ENCODE data around the gene NCAPG2.

NCAPG2 gene

DNA sequence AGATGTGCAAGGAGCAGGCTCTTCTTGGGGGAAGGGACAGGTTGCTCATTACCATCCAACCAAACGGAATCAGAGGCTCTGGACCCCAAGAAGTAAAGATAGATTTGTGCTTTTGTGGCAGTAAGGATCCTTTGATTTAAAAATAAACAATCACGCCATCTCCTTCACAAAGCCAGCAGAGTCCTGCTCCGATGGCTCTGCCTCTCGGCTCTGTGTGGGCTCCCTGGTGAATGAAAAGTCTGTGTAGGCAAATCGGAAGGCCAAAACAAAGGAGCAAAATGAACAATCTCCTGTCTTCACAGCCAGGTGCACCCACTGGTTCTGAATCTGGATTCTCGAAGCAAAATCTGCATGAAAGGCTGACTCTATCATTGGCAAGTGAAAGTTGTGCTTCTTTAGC, 120.8 kb downstream of the NCAPG2 start:
- intact Hi-C loops (cut with DNase I), result no loop called here
- peak in 2 of 10 donors; percentile 63 to 70 for DNase-seq

DNA sequence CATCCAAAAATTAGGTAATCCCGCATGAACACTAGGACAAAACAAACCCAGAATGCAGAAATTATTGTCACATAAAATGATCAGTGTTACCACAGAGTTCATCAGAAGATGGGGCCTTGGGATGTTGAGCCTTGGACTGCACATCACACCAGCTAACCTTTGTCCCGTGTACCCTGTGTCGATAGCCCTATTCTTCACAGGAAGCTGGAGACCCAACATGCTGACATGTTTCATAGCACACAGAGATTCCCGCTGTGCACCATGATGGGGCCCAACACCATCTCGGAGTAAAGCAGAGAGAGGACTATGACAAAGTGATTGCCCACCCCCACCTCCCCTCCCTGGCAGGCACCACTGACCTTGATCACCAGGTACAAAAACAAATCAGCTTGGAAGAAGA, 121.5 kb downstream of the NCAPG2 start:
- DNase-seq, result peak in 1 of 10 donors; percentile 38
- intact Hi-C loops (cut with DNase I), result no loop called here

DNA sequence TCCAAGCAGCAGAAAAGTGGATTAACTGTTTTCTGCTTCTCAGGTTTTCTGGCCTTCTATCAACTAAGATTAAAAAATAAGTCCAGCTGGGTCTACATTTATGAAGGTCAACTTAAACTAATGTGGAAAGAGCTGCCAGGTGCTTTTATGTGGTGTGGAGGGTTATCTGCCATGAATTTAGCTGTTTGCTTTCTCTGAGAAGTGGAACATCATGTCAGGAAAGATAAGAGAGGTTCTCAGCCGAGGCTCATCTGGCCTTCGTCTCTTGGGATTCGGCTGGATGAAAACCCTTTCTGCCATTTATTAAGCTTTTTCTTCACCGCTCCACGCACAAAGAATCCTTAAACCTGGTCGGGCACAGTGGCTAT, 122.5 kb downstream of the NCAPG2 start:
- intact Hi-C loops (cut with DNase I), result no loop called here
- DNase-seq, result peak in 1 of 10 donors; percentile 4

DNA sequence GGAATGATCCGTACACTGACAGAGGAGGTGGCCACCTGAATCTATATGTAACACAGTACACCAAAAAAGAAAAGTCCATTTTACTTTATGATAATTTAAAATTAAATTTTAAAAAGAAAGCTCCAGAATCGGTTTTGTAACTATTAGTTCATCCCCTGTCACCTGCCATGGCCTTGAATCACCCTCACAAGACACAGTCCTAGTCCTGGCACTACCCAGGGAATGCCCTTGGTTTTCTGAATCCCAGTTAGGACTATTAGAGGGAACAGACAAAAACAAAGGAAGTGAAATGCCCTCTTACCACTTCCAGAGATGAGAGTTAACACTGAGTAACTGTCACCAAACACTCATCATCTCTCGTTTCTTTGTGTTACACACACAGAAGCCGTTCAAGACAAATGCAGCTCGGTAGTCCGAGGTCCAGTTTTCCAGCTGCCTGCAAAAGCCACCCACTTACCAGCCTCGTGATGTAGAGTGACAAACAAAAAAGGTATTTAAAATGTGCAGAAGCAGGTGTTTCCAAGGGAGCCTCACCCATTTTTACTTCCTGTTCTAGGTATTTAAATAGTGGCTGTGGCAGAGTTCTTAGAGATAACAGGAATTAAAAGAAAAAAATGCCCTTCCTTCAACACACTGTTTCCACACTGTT, 123.0 kb downstream of the NCAPG2 start:
- intact Hi-C loops (cut with DNase I), result no loop called here
- peak in 1 of 10 donors; percentile 7 for DNase-seq

Data from posterior cingulate gyrus (tissue), 11 donors.